ENCODE results near the gene GSTA2.
A peak's percentile ranks its signal among the peaks of the same experiment; 100 is the strongest.
"Not testable (repeated sequence)": the region's sequence is repeated elsewhere in the genome, so short reads cannot be mapped to it uniquely, and the experiment has no call there.

Gene GSTA2

DNA sequence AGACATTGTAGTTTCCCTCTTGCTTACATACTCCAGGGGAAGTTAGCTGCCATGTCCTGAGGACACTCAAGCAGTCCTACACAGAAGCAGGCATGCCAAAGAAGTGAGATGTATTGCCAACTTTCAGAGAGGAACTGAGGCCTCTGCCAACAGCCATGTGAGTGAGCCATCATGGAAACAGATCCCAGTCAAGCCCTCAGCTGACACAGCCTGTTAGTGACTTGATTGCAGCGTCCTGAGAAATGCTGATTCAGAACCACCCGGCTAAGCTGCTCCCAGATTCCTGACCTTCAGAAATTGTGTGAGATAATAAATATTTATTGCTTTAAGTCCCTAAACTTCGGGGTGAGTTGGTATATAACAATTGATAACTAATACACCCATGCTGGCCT lies 38.1 kb downstream of the GSTA2 start:
- DNase-seq: no peak

DNA sequence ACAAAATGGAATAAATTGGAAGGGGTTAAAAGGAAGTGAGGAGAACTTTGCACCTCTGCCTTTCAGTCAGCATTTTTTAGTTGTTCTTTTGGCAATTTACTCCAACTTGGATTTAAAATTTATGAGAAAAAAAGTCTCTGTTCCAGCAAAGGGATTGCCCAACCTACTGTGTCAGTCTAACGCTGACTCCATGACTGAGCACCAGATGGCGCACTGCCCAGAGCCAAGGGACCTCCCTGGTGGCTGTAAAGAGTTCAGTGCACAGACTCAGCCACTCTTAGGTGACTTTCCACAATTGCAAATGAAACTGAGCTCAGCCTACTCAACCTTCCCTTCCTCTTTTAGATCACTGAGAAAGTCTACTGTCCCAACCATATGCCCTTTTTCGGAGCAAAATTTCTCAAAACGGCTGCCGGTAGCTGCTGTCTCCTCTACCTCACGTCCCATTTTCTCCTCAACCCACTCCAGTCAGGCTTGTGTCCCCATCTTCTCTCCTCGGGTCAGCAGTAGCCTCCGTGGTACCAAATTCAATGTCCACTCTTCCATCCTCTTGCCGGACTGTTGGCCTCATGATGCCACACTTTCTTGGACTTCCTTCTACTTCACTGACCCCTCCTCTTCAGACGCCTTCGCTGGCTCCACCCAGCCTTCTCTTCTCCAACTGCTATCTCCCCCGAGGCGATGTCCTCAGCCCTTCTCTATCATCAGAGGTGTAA lies 38.7 kb downstream of the GSTA2 start:
- DNase-seq: peak; percentile 79

DNA sequence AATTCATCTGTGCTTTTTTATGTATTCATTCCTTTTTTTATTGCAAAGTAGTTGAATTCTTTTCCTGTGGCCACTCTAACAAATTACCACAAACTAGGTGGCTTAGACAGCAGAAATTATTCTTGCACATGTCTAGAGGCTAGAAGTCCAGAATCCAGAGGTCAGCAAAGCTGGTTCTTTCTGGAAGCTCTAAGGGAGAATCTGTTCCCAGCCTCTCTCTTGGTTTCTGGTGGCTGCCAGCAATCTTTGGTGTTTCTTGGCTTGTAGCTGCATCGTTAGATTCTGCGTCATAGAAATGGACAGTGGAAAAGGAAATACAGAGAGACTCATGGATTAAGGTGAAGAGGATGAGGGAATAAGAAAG lies 39.3 kb downstream of the GSTA2 start:
- peak; percentile 33 for DNase-seq

DNA sequence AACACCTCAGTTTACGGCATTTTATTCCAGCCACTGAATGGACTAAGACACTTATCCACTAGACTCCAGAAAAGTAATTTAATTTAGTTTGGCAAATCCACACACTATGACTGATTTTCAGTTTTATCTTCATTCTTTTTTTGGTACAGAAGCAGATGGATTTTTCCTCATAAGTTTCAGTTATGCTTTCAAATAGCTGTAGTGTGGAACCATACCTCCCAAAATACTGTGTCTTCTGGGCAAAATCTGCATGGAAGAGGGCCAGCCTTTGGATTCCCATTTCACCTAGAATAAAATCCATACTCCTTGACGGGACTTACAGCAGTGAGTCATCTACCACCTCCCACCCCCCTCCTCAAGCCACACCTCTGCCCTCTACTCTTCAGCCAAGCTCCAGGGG lies 43.0 kb downstream of the GSTA2 start:
- no peak for DNase-seq

DNA sequence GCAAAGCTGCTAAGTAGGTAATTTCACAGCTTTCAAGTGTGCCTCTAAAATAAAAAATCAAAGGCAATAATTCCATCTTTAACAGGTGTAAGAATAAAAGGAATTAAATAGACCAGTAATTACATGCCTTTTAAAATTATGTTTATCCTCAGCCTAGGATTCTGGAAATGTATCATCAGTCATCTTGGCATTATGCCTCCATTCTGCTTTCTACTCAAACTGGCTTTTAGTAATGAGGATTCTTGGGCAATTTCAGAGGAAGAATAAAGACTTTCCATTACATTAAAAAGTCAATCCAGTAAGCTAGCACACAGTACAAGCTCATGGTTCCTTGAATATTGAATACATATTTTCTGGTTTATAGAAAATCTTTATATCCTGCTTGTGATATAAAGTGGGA lies 44.7 kb downstream of the GSTA2 start:
- DNase-seq: no peak

- not testable (repeated sequence) for DNase-seq
Observed at GRCh38 chr6:52714761-52715160, 48.5 kb downstream of the GSTA2 start.

GRCh38 chr6:52712136-52712535 lies 51.1 kb downstream of the GSTA2 start:
- DNase-seq: no peak

DNA sequence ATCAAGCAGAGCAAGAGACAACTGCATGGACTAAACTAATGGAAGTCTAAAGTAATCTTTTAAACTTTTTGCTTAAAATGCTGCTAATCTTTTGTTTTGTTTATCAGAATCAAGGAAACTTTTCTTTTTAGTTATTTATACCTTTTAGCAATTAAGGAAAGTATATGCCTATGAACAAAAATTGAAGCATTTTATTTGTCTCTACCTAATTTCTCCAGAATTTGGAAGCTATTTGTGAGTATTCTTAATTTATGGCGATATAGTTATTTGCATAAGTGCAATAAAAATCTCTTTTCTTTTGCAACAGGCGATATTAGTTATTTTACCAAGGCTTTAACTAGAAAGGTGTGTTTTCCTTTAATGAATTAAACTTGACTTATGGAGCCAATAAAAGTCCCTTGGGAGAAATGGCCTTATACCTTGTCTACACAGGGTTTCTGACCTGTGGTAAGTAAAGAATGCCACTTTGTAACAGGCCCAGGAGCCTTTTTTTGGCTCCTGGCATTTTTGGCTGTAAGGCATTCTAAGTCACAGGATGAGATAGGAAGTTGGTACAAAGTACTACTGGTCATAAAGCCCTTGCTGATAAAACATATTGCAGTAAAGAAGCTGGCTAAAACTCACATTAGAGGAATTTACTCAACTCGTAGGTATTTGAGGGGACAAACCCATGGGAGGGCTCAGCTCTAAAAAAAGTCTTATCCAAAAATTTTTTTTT lies 55.2 kb downstream of the GSTA2 start:
- DNase-seq: no peak

DNA sequence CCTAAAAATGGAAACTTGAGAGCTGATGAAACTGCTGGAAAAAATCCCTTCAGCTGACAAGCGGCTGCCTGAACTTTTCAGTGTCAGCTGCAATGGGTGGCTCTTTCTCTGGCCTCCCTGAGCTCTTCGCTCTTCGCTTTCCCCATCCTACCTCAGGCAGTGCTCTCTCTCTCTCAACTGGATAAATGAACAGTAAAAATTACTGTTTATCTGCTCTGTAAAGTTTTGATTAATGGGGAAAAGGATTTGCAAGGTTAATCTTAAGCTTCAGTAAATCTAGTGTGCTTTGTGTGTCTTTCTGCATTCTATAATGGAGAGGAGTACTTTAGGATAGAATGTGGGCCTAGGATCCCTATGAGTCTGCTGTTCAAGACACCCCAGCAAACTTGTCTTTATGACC lies 57.3 kb downstream of the GSTA2 start:
- no peak for DNase-seq

GRCh38 chr6:52704781-52705502 lies 58.3 kb downstream of the GSTA2 start:
- DNase-seq: not testable (repeated sequence)

DNA sequence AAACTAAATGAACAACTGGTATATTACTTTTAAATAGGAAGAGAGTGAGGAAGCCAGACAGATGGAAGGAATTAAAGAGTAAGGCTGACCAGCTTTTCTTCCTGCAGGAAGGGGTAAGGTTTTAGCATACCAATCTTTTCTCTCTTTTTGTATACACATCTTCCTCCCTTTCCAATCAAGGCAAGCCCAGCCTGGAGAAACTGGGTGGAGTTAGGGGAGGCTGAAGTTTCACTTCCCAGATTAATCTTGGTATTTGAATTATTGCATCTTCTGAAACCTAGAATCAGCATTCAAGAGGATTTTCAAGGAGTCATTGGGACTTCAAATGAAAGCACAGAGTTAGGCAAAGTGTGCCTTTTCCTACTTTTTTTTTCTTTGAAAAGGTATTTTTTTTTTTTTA lies 59.2 kb downstream of the GSTA2 start:
- no peak for DNase-seq
